ENCODE data around the gene ZPLD1.

DNA sequence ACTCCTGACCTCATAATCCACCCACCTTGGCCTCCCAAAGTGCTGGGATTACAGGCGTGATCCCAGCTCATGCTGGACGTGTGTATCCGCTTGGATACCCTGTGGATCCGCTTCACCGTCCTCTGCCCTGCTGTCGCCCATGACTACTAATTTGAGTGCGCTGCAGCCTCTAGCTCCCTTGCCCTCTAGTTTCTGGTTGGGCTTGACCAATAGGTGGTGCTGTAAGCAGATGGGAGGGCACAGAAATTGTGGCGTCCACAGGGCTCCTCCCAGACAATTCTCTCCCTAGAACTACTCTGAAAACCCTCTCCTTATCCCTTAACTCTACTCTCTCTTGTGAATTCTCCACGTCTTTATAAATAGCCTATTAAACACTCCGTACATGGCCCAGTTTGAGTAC is 36.2 kb downstream of the ZPLD1 start:
- TF ChIP-seq, protein P1, sequence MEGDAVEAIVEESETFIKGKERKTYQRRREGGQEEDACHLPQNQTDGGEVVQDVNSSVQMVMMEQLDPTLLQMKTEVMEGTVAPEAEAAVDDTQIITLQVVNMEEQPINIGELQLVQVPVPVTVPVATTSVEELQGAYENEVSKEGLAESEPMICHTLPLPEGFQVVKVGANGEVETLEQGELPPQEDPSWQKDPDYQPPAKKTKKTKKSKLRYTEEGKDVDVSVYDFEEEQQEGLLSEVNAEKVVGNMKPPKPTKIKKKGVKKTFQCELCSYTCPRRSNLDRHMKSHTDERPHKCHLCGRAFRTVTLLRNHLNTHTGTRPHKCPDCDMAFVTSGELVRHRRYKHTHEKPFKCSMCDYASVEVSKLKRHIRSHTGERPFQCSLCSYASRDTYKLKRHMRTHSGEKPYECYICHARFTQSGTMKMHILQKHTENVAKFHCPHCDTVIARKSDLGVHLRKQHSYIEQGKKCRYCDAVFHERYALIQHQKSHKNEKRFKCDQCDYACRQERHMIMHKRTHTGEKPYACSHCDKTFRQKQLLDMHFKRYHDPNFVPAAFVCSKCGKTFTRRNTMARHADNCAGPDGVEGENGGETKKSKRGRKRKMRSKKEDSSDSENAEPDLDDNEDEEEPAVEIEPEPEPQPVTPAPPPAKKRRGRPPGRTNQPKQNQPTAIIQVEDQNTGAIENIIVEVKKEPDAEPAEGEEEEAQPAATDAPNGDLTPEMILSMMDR (IDR thresholded peaks at IDR 0.05; ENCODE audit: control extremely low read depth in 1 of 3, insufficient read depth in 1 of 3, low read depth in 1 of 3, low read length in 3 of 3) = peak; percentile 67 to 76 (median 69)
- TF ChIP-seq POLR2AphosphoS5 (IDR thresholded peaks at IDR 0.05; ENCODE audit: low read depth, low read length) (no peak), POLR2A (IDR thresholded peaks at IDR 0.05; ENCODE audit: control extremely low read depth in 1 of 2, low read depth in 2 of 2, low read length in 2 of 2) (no peak)
